Stimulated activated effector memory CD8-positive, alpha-beta T cell treated with anti-CD3 and anti-CD28 coated beads, Interleukin-12 subunit alpha, Interleukin-12 subunit beta, amount 100 ng/mL, for 72 hours (primary cell): ENCODE data around the gene PPP3R2.
A peak's percentile ranks its signal among the peaks of the same experiment; 100 is the strongest.
"Not testable (repeated sequence)": the region's sequence is repeated elsewhere in the genome, so short reads cannot be mapped to it uniquely, and the experiment has no call there.

Experiments
- ATAC-seq: fragments of 150-1000 bp; cut with Tn5 transposase; 2 replicates; pipeline ENCODE4 v1.10.0; 2021
- DNase-seq, 2 donors: peaks; one replicate each; pipeline ENCODE4 v3.0.0; 2021 to 2022; ENCODE audit warnings: low spot score in 2 of 2
- H3K27ac Mint-ChIP-seq: one replicate; pipeline ENCODE4 v1.8.0; 2022; ENCODE audit warnings: mild to moderate bottlenecking, mixed read lengths
- H3K36me3 Mint-ChIP-seq: one replicate; pipeline ENCODE4 v1.8.0; 2022; ENCODE audit warnings: mild to moderate bottlenecking, mixed read lengths
- H3K4me1 Mint-ChIP-seq: one replicate; pipeline ENCODE4 v1.8.0; 2022; ENCODE audit warnings: mixed read lengths
- H3K4me3 Mint-ChIP-seq: one replicate; pipeline ENCODE4 v1.8.0; 2022; ENCODE audit warnings: mild to moderate bottlenecking, mixed read lengths
- H3K9me3 Mint-ChIP-seq: one replicate; pipeline ENCODE4 v1.8.0; 2022; ENCODE audit warnings: mixed read lengths

Gene PPP3R2

DNA sequence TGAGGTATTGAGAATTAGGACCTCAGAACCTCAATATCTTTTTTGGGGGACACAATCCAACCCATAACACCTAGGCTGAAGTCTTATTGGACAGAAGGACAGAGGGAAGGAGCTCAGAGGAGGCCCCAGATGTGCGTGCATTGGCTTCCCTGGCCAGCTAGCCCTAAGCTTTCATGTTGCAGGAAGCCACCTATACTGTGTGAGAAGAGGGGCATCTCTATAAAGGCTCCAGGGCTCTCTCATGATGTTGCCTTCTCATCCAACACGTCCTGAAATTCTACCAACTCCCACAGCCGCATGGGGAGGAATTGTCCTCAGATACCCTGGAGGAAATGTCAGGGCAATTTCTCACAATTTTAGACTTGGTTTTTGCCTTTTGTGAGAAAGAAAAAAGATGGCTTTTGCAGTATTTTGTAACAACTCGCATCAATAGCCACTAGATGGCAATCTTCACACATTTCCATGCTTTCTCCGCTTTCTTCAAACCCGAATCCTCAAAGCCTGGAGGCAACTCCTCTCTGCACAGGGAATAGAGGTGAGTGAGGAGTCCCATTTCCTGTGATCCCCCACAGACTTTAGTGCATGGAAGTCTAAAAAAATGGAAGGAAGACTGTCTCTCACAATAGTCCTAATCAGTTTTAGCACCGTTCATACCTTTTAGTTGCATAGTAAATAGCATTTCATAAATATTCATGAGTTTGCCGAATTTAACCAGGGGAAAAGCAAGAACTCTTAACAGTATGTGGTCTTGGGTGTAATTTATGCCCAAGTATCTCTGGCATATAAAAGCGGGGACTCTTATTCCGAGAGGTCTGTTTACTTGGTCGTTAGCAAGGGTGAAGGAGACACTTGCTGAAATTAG lies 7.4 kb upstream of the PPP3R2 start:
- H3K27ac Mint-ChIP-seq, result no peak overlapping the region
- H3K36me3 Mint-ChIP-seq, result no peaks in the 10 kb centered on the region
- no peaks in the 10 kb centered on the region for H3K9me3 Mint-ChIP-seq
- DNase-seq (no peak), ATAC-seq (no peak)
- H3K4me3 Mint-ChIP-seq, result no peak overlapping the region
- no peaks in the 10 kb centered on the region for H3K4me1 Mint-ChIP-seq

DNA sequence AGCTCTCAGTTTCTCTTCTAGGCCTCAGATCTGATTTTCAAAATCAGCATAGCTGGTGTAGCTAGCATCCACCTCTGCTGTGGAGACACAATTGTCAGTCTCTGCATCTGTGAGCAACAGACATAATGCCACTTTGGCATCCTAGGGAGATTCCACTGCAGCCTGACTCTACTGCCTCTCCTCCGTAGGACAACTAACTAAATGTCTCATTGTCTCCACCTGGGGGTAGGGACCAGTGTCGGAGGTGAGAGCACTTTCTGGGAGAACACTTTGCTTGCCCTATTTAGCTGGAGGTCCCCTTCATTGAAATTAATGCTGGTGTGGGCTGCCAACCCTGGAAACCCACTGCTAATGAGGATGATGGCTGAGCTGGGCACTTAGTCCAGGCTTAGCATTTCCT lies 1.4 kb downstream of the PPP3R2 start:
- H3K9me3 Mint-ChIP-seq, result no peaks in the 10 kb centered on the region
- ATAC-seq (no peak), DNase-seq (no peak)
- no peak overlapping the region for H3K27ac Mint-ChIP-seq
- no peak overlapping the region for H3K4me3 Mint-ChIP-seq
- H3K4me1 Mint-ChIP-seq, result no peaks in the 10 kb centered on the region
- H3K36me3 Mint-ChIP-seq, result no peaks in the 10 kb centered on the region

DNA sequence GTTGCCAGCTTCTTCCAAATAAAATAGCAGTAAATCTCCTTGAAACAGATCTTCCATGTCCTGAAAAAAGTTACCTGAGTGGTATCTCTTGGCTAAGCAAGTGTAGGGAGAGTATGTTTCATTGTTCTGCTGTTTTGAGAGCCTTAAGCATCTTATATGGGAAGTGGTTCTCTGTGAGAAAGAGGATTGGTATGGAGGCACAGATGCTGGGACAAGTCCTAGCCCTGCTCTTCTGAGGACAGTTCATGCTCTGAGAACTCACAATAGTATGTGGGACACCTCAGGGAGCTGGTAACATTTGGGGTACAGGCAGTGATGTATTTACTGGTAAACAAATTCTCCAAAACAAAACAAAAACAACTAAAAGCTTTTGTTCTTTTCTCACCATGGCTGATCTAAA lies 2.0 kb downstream of the PPP3R2 start:
- no peaks in the 10 kb centered on the region for H3K36me3 Mint-ChIP-seq
- DNase-seq, result no peak
- H3K4me1 Mint-ChIP-seq, result no peaks in the 10 kb centered on the region
- no peak overlapping the region for H3K27ac Mint-ChIP-seq
- ATAC-seq, result no peak
- H3K4me3 Mint-ChIP-seq, result no peak overlapping the region
- H3K9me3 Mint-ChIP-seq, result no peaks in the 10 kb centered on the region

DNA sequence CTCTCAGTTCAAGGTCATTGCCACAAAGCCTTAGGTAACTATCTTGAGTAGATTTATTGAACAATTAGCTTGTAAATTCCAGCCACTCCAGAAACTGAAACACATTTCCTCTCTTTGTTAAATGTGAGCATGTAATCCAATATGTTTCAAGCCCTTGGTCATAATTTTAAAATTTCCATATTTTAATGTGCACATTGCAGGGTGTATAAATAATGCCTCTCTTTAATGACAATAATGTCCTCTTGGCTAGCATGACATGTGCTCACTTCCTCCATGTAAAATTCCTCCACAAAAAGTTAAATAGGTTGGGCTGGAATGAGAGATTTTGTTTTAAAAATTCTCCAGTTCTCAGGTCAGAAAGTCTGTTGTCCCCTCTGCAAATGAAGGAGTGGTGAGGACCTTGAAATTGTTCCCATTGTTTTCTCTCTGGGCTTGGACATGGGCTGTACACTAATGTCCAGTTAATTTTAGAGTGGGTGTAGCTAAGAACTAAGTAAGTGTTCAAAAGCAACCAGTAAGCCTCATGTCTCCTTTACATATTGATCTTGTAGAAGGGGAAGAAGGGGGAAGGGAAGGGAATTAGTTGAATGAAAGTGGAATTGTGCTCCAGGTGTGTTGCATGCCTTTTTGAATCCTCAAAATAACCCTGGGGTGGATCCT lies 2.9 kb downstream of the PPP3R2 start:
- Mint-ChIP-seq H3K4me1 (no peaks in the 10 kb centered on the region), H3K36me3 (no peaks in the 10 kb centered on the region), H3K9me3 (no peaks in the 10 kb centered on the region), H3K4me3 (no peak overlapping the region), H3K27ac (no peak overlapping the region)
- ATAC-seq (no peak), DNase-seq (no peak)

DNA sequence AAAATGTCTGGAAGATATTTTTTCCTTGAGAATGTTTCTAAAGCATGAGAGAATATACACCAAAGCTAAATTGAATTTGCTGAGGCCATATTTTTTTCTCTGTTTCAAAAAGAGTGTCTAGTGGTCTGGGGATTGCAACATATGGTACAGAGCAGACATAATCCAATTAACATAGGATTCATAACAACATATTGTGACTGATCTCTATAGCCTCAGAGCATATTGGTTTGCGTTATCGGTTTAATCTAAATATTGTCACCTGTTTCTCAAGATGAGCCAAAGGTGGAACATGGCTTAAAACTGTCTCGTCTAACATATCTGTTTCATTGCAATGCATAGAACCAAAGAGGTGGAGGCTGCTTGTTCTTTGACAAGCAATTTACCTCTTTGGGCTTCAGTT lies 3.9 kb downstream of the PPP3R2 start:
- no peak for ATAC-seq
- H3K36me3 Mint-ChIP-seq, result no peaks in the 10 kb centered on the region
- DNase-seq, result no peak
- H3K4me3 Mint-ChIP-seq, result no peak overlapping the region
- no peak overlapping the region for H3K27ac Mint-ChIP-seq
- H3K4me1 Mint-ChIP-seq, result no peaks in the 10 kb centered on the region
- no peaks in the 10 kb centered on the region for H3K9me3 Mint-ChIP-seq

DNA sequence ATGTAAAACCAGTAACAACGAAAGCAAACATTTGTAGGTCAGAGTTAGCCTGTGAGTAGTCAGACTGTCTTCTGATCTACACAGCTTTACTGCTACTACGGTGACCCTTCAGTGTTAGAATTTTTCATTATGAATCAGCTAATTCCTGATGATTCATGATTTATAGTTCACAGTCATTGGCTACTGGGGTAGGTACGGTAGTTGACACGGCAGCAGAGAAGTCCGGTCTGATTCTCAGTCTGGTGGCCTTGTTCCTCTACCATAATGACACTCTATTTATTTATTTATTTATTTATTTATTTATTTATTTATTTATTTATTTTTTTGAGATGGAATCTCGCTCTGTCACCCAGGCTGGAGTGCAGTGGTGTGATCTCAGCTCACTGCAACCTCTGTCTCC lies 4.7 kb downstream of the PPP3R2 start:
- H3K27ac Mint-ChIP-seq, DNase-seq, H3K4me3 Mint-ChIP-seq, H3K9me3 Mint-ChIP-seq, ATAC-seq, H3K4me1 Mint-ChIP-seq, H3K36me3 Mint-ChIP-seq: not testable (repeated sequence)

DNA sequence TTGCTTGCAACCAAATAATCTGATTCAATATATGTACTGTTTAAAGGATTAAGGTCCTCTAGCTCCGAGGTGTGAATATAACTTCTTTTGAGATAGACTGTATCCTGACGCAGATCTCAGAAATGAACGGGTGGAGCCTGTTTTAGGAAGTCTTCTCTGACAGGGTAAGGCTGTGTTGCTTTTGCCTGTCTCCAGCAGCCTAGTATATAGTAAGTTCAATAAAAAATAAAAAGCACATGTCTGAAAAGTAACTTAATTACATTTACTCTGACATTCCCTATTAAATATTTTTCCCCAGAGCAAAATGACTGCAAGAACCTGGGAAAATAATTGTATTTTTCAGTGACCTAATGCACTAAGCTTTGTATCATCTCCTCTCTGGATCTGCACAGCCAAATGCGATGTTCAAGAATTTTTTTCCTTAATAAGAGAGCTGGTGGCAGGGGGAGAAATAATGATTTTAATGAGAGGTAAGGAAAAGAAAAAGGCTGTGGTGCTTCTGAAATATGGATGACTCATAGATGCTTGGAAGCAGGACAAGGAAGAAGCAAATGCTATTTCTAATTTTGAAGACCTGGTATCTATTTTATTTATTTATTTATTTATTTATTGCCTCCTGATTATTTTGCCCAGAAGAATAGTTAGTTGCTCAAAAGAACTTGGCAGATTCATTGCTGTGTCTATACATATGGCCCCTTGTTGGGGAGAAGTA lies 7.3 kb downstream of the PPP3R2 start:
- H3K36me3 Mint-ChIP-seq, result no peaks in the 10 kb centered on the region
- ATAC-seq, result no peak
- DNase-seq, result no peak
- no peaks in the 10 kb centered on the region for H3K4me1 Mint-ChIP-seq
- no peak overlapping the region for H3K27ac Mint-ChIP-seq
- H3K9me3 Mint-ChIP-seq, result no peaks in the 10 kb centered on the region
- H3K4me3 Mint-ChIP-seq, result no peak overlapping the region

DNA sequence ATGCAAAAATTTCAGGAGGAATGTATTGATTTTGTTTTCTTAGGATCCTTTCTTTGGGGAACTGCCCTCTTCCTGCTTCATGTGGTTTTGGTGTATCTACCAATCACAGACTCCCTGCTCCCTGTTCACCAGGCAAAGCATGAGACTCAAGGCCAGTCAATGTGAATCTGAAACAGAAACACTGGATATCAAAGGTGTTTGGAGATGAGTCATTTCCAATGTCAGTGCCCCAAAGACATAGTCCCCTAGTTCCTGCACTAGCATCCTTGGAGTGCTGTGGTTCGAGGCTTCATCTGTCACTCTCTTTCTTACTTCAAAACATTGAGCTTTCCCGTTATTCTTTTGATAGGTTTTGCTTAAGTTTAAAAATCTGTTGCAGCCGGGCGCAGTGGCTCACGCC lies 8.1 kb downstream of the PPP3R2 start:
- Mint-ChIP-seq H3K4me1 (no peaks in the 10 kb centered on the region), H3K9me3 (no peaks in the 10 kb centered on the region), H3K36me3 (no peaks in the 10 kb centered on the region), H3K27ac (no peak overlapping the region), H3K4me3 (no peak overlapping the region)
- peak; percentile 87 for ATAC-seq
- DNase-seq, result no peak

DNA sequence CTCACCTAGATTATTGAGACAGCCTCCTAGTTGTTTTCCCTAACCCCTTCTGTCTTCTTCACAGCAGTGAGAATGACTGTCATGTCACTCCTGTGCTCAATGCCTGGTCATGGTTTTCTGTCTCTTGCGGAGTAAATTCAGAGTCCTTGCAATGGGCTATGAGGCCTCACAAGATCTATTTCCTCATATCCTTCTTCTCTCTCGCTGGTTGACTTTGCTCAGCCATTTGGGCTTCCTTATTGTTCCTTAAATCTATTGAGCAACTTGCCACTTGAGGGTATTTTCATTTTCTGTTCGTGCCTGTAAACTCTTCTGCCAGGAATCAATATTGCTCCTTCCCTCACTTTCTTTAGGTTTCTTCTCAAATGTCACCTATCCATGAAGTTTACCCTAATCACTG lies 9.0 kb downstream of the PPP3R2 start:
- no peaks in the 10 kb centered on the region for H3K9me3 Mint-ChIP-seq
- ATAC-seq (no peak), DNase-seq (no peak)
- H3K27ac Mint-ChIP-seq, result no peak overlapping the region
- no peaks in the 10 kb centered on the region for H3K36me3 Mint-ChIP-seq
- H3K4me3 Mint-ChIP-seq, result no peak overlapping the region
- H3K4me1 Mint-ChIP-seq, result no peaks in the 10 kb centered on the region

DNA sequence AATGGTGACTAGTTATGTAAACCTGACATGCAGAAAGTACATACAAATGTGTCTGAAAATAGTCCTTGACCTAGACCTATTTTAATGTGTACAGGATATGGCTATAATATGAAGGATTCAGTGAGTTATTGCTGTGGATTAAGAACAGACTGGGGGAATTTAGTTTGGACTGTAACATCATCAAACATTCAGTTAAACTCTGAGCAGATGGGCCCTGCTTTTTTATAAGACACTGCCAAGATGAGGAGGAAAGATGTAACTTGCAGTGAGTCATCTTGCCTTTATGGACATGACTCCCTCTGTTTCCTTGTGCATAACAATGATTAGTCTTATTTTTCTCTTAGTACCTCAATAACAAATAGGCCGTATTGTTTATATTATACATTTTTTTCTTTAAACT lies 12.2 kb downstream of the PPP3R2 start:
- Mint-ChIP-seq H3K4me3 (no peak overlapping the region), H3K9me3 (no peaks in the 10 kb centered on the region), H3K27ac (no peak overlapping the region), H3K36me3 (no peaks in the 10 kb centered on the region), H3K4me1 (no peaks in the 10 kb centered on the region)
- ATAC-seq (no peak), DNase-seq (no peak)

DNA sequence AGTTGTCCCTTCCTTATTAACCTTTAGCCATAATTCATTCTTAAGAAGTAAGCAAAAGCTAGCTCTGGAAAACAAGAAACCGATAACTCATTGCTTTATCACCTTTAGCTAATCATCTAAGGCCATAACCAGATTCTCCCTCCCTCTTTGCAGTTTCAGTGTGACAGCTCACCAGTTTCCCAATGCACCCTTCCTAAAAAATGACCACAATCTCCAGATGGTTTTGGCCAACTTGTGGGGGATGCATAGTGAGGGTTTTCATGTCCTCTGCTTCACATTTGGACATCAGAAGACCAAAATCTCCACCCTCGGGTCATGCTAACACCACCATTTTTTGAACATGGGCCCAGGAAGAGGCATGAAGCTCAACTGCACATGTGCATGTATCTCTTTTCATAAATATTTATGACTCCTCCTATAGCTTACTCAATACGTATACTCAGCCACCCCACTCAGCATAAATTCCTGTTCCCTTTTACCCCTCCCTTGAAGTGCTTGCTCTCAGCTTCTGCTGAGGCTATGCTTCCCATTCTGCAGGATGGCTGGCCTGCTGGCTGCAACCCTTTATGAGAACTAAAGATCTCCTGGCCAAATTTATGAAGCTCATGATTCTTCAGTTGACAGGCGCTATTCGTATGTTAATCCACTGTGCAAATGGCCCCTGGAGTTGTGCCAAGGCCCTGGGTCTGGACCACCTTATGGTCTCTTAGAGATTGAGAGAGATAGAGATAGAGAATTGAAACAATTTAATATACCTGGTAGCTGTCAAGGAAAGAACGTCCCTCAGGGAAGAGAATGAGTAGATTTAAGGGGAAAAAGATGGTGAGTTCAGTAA lies 14.8 kb downstream of the PPP3R2 start:
- DNase-seq, result no peak
- no peaks in the 10 kb centered on the region for H3K9me3 Mint-ChIP-seq
- no peaks in the 10 kb centered on the region for H3K36me3 Mint-ChIP-seq
- H3K27ac Mint-ChIP-seq, result no peak overlapping the region
- ATAC-seq, result no peak
- no peak overlapping the region for H3K4me3 Mint-ChIP-seq
- no peaks in the 10 kb centered on the region for H3K4me1 Mint-ChIP-seq

DNA sequence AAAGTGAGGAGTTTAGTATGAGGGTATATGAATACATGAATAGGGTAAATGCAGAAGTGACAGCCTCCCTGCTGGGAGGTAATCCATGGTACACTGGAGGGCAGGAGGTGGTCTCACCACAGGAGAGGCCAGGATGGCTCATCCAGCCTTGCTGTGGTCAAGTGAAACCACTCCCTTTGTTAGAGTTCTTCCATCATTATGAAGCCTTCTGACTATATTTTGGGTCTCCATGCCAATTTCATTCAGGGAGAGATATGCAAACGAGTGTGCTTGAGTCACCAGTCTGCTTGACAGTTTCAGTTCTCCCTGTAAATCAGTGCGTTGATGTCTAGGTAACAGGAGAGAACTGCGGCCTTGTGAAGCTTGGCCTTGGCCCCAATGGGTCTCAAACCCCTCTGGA lies 16.4 kb downstream of the PPP3R2 start:
- Mint-ChIP-seq H3K27ac (no peak overlapping the region), H3K4me3 (no peak overlapping the region), H3K9me3 (no peaks in the 10 kb centered on the region), H3K36me3 (no peaks in the 10 kb centered on the region), H3K4me1 (no peaks in the 10 kb centered on the region)
- DNase-seq, result no peak
- no peak for ATAC-seq

DNA sequence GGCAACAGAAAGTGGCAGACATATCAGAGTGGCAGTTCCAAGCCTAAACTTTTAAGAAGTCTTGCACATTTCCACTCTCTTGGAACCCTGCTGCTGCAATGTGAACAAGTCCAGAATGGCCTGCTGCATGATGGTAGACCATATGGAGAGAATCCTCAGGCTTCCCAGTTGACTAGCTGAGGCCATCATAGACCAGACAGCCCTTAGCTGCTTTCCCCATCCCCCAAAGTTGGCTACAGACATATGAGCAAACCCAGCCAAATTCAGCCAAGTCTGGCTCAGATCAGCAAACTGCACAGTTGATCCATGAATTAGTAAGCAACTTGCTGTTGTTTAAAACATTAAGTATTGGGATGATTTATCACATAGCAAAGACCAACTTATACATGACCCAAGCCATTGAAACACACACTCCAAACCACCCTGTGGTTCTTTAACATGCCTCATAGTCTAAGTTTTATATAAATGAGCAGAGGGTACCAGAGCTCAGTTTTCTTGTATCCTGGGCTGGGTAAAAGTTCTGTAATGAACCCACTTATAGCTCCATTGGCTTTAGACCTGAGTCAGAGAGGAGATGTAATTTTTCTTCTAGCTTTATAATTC lies 19.9 kb downstream of the PPP3R2 start:
- DNase-seq, result no peak
- Mint-ChIP-seq H3K27ac (no peak overlapping the region), H3K4me3 (no peak overlapping the region), H3K36me3 (no peaks in the 10 kb centered on the region), H3K4me1 (no peaks in the 10 kb centered on the region), H3K9me3 (no peaks in the 10 kb centered on the region)
- ATAC-seq, result no peak

DNA sequence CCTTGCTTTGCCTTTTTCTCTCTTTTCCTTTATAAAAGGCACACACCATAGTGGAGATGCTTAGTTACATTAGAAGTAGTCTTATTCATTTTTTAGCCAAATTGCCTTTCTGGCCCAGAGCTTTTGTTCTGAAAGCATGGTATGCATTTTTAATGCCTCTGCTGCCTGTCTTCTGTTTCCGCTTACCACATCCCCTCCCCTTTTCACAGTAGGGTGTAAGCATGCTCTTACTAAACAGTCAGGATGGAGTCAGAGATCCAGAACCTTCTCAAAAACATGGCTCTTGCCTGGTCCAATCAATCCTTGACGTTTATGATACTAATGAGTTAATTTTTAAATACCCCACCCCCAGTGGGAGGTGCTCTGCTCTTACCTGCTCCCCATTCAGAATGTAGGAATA lies 22.5 kb downstream of the PPP3R2 start:
- DNase-seq (no peak), ATAC-seq (no peak)
- Mint-ChIP-seq H3K27ac (no peak overlapping the region), H3K4me1 (no peaks in the 10 kb centered on the region), H3K36me3 (peaks cover 11% of the 10 kb centered on the region), H3K4me3 (no peak overlapping the region), H3K9me3 (no peaks in the 10 kb centered on the region)

DNA sequence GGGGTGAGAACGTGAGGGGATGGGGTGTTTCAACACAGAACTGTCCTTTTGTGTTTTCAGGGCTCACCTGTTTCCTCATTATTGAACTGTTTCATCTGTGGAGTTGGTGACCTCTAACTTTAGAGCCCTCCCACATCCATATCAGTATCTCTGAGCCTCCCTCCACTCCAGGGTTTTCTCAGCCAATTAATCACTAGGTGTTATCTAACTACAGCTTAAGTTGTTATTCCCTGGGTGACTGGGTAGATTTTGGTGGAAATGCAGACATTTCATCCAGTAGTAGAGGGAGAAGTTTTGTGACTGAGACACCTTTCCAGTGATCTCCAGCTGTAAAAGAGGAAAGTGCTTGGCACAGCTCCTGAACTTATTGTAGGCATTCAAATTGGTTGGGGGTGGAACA lies 23.7 kb downstream of the PPP3R2 start:
- DNase-seq (no peak), ATAC-seq (no peak)
- Mint-ChIP-seq H3K4me1 (no peaks in the 10 kb centered on the region), H3K9me3 (no peaks in the 10 kb centered on the region), H3K36me3 (peaks cover 17% of the 10 kb centered on the region), H3K27ac (peak overlapping the region; percentile 45), H3K4me3 (no peak overlapping the region)
